NCI-H524 (cell line): ENCODE results near the gene FXYD2.
A peak's percentile ranks its signal among the peaks of the same experiment; 100 is the strongest.

Experiments
- DNase-seq, 2 experiments: peaks; one replicate each; lab custom pipeline; 2025; lab: John Stamatoyannopoulos, UW

The FXYD2 gene

GRCh38 chr11:117857734-117858414 lies 33.3 kb upstream of the FXYD2 start:
- DNase-seq = no peak

- DNase-seq = no peak
These were observed 31.5 kb upstream of the FXYD2 start for GRCh38 chr11:117855912-117856651.

GRCh38 chr11:117855186-117855845 lies 30.8 kb upstream of the FXYD2 start:
- no peak for DNase-seq

- DNase-seq = no peak
These were observed 27.8 kb upstream of the FXYD2 start for GRCh38 chr11:117852309-117852708.

DNA sequence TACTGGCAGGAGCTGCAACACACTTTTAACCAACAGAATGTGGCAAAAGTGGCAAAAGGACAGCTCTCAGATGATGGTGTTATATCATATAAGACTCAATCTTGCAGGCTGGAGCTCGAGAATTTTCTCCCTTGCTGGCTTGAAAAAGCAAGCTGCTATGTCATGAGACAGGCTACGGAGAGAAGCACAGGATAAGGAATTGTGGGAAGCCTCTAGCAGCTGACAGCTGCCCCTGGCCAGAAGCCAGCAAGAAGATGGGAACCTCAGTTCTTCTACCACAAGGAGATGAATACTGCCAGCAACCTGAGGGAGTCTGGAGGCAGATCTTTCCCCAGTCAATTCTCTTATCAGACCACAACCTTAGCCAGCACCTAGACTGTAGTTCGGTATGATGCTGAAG lies 27.3 kb upstream of the FXYD2 start:
- DNase-seq = no peak

DNA sequence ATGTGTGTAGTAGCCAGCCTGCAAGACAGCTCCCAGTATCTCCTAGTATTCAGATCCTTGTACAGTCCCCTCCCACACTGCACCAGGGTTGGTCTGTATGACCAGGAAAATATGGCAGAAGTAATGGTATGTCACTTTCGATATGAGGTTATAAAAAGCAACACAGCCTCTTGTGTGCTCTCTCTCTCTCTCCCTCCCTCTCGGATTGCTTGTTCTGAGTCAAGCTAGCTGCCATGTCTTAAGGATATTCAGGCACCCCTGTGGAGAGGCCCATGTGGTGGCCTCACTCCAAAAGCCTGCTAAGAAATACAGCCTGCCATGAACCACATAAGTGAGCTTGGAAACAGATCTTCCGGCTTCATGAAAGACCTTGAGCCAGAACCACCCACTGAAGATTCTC lies 26.6 kb upstream of the FXYD2 start:
- peak in 1 of 2 experiments; percentile 7 for DNase-seq

GRCh38 chr11:117849781-117850414 lies 25.4 kb upstream of the FXYD2 start:
- DNase-seq = no peak

GRCh38 chr11:117843666-117844484 lies 19.3 kb upstream of the FXYD2 start:
- DNase-seq = peak; percentile 10 to 41

GRCh38 chr11:117842131-117842941 lies 17.8 kb upstream of the FXYD2 start:
- no peak for DNase-seq

DNA sequence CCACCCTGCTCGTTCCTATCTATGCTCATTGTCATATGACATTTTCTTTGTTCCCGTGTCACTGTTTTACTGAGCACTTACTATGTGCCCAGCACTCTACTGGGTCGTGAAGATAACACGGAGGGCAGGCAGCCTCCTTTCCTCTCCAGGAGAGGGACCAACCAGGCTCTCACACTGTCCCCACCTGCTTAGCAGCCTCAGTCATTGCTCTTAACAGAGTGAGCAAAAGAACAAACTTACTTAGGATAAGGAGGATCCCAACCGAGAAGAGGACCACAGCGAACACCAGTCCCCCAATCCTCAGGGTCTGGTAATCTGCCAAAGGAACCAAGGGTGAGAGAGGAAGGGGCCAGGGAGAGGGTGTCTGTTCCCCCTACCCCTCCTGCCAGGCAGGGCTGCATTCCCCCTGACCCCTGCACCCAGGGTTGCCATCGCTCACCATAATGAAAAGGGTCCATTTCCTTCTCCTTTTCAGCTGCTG lies 17.0 kb upstream of the FXYD2 start:
- no peak for DNase-seq

- DNase-seq = no peak
These were observed 16.5 kb upstream of the FXYD2 start for GRCh38 chr11:117840881-117841550.

- no peak for DNase-seq
These were observed 15.6 kb upstream of the FXYD2 start for GRCh38 chr11:117839936-117840813.

DNA sequence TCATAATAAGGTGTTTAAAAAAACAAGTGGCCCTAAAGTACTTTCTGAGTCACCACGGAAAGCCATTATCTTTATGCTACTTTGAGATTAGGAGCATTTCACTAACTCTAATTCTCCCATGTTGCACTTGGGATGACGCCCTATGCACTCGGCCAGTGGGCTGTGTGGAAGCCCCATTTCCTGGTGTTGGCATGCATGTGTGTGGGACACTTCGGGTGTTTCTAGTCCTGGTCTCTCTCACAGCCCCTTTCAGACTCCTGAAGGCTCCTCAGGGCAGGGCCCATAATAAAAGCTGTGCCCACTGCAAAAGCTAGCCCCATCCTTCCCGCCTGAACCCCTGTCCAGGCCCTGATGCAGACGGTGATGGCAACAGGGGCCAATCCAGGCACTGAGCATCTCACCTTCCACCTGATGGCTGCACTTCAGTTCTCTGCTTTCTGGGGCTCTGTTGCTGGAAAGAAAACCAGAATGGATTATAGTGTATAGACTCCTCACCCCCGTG lies 14.9 kb upstream of the FXYD2 start:
- DNase-seq = no peak

DNA sequence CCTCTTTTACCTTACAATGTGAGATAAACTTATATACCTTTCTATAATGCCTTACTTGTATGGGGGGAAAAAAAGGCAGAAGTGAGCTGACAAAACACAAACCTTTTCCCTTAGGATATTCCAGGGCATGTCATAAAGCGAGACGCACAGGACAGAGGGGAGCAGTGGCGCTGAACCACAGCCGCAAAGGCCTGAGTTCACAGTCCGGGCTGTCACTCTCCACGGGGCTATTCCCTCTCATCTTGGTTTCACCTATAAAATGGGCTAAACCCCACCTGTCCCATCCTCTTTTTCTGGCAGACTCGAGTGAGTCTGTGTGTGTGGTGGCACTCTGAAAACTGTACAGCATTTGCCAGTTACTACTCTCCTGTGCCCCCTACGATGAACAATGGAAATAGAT lies 14.4 kb upstream of the FXYD2 start:
- DNase-seq = no peak

DNA sequence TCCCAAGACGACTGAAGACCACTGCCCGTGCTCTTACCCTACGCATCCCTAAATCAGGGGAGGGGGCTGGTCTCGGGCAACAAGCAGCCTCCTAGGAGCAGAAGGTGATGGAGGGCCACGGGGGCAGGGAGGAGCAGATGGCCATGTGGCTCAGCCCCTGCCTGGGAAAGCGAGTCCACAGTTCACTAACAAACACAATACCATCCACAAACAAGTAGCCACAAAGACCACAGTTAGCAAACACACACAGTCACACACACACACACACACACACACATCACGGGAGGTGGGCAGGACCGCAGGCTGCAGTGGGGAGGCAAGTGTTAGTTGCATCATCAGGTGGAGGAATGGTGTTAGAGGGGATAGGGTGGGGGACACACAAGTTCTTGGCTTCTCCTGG lies 13.2 kb upstream of the FXYD2 start:
- no peak for DNase-seq

GRCh38 chr11:117837070-117837776 lies 12.7 kb upstream of the FXYD2 start:
- no peak for DNase-seq

GRCh38 chr11:117836077-117836960 lies 11.8 kb upstream of the FXYD2 start:
- no peak for DNase-seq
